Measurements from ENCODE around the gene SDE2. TPM values are rescaled to one million over a fixed set of nuclear protein-coding genes. Genes with fewer than 3 reads are reported as not detected.
"Not testable (repeated sequence)": the region's sequence is repeated elsewhere in the genome, so short reads cannot be mapped to it uniquely, and the experiment has no call there.

Gene SDE2
- total RNA-seq, 1 donor: 19.9 TPM

- Histone ChIP-seq H3K27ac (ENCODE audit: low read depth, low read length) (no peak overlapping the region), H3K79me2 (ENCODE audit: insufficient read depth, low read length) (no peaks in the 10 kb centered on the region), H3K27me3 (ENCODE audit: insufficient read depth, low read length) (peaks cover 7% of the 10 kb centered on the region), H3K4me2 (ENCODE audit: insufficient read depth, low read length) (no peak overlapping the region), H3K4me3 (ENCODE audit: insufficient read depth, low read length) (no peak overlapping the region), H2AFZ (ENCODE audit: low read length) (no peak overlapping the region), H3K4me1 (ENCODE audit: insufficient read depth, low read length) (no peaks in the 10 kb centered on the region), H4K20me1 (ENCODE audit: insufficient read depth, low read length) (no peaks in the 10 kb centered on the region), H3K9me3 (ENCODE audit: low read depth, low read length) (no peaks in the 10 kb centered on the region), H3K36me3 (ENCODE audit: insufficient read depth, low read length) (no peaks in the 10 kb centered on the region)
- TF ChIP-seq CTCF (IDR thresholded peaks at IDR 0.05; ENCODE audit: extremely low read depth, low read depth, low read length): no peak
- DNase-seq (ENCODE audit: insufficient read length, low spot score, missing footprints): no peak
Measured at GRCh38 chr1:226009650-226010044, 10.5 kb upstream of the SDE2 start.

GRCh38 chr1:226007126-226007892 is 8.2 kb upstream of the SDE2 start:
- not testable (repeated sequence) for H3K79me2 ChIP-seq (ENCODE audit: insufficient read depth, low read length); H3K36me3 ChIP-seq (ENCODE audit: insufficient read depth, low read length); H3K4me1 ChIP-seq (ENCODE audit: insufficient read depth, low read length); H4K20me1 ChIP-seq (ENCODE audit: insufficient read depth, low read length); H3K27me3 ChIP-seq (ENCODE audit: insufficient read depth, low read length); H3K27ac ChIP-seq (ENCODE audit: low read depth, low read length); H3K4me2 ChIP-seq (ENCODE audit: insufficient read depth, low read length); DNase-seq (ENCODE audit: insufficient read length, low spot score, missing footprints); H3K9me3 ChIP-seq (ENCODE audit: low read depth, low read length); H3K4me3 ChIP-seq (ENCODE audit: insufficient read depth, low read length); H2AFZ ChIP-seq (ENCODE audit: low read length)

GRCh38 chr1:226006686-226007085 is 7.5 kb upstream of the SDE2 start:
- no peak overlapping the region for H3K27ac ChIP-seq (ENCODE audit: low read depth, low read length)
- peaks cover 6% of the 10 kb centered on the region for H3K4me1 ChIP-seq (ENCODE audit: insufficient read depth, low read length)
- no peaks in the 10 kb centered on the region for H4K20me1 ChIP-seq (ENCODE audit: insufficient read depth, low read length)
- H3K79me2 ChIP-seq (ENCODE audit: insufficient read depth, low read length): no peaks in the 10 kb centered on the region
- no peaks in the 10 kb centered on the region for H3K36me3 ChIP-seq (ENCODE audit: insufficient read depth, low read length)
- H3K4me3 ChIP-seq (ENCODE audit: insufficient read depth, low read length): no peak overlapping the region
- no peak overlapping the region for H3K4me2 ChIP-seq (ENCODE audit: insufficient read depth, low read length)
- no peaks in the 10 kb centered on the region for H3K27me3 ChIP-seq (ENCODE audit: insufficient read depth, low read length)
- no peak overlapping the region for H2AFZ ChIP-seq (ENCODE audit: low read length)
- no peak for DNase-seq (ENCODE audit: insufficient read length, low spot score, missing footprints)
- no peaks in the 10 kb centered on the region for H3K9me3 ChIP-seq (ENCODE audit: low read depth, low read length)
- no peak for TF ChIP-seq CTCF (IDR thresholded peaks at IDR 0.05; ENCODE audit: extremely low read depth, low read depth, low read length)

GRCh38 chr1:226004396-226004795 is 5.3 kb upstream of the SDE2 start:
- Histone ChIP-seq H3K27me3 (ENCODE audit: insufficient read depth, low read length) (no peaks in the 10 kb centered on the region), H3K4me1 (ENCODE audit: insufficient read depth, low read length) (peaks cover 10% of the 10 kb centered on the region)

More at GRCh38 chr1:226004396-226004795, 5.3 kb upstream of the SDE2 start:
- H2AFZ ChIP-seq (ENCODE audit: low read length): no peak overlapping the region
- no peaks in the 10 kb centered on the region for H3K36me3 ChIP-seq (ENCODE audit: insufficient read depth, low read length)
- no peaks in the 10 kb centered on the region for H3K79me2 ChIP-seq (ENCODE audit: insufficient read depth, low read length)
- H3K9me3 ChIP-seq (ENCODE audit: low read depth, low read length): no peaks in the 10 kb centered on the region
- no peak overlapping the region for H3K4me2 ChIP-seq (ENCODE audit: insufficient read depth, low read length)
- H3K27ac ChIP-seq (ENCODE audit: low read depth, low read length): no peak overlapping the region
- TF ChIP-seq CTCF (IDR thresholded peaks at IDR 0.05; ENCODE audit: extremely low read depth, low read depth, low read length): no peak
- H3K4me3 ChIP-seq (ENCODE audit: insufficient read depth, low read length): no peak overlapping the region
- no peak for DNase-seq (ENCODE audit: insufficient read length, low spot score, missing footprints)
- no peaks in the 10 kb centered on the region for H4K20me1 ChIP-seq (ENCODE audit: insufficient read depth, low read length)
